K562 (cell line): Measurements from ENCODE around the gene SLC39A3. TPM values are rescaled to one million over a fixed set of nuclear protein-coding genes. Genes with fewer than 3 reads are reported as not detected.

Experiments used
- BDP1 ChIP-seq: IDR thresholded peaks from 3 replicates; pipeline ENCODE4 v1.6.1; 2011; ENCODE audit not compliant: insufficient read length, insufficient read depth
- GTF2A2 ChIP-seq: IDR thresholded peaks from 2 replicates; pipeline ENCODE4 v1.6.1; 2016; ENCODE audit warnings: mild to moderate bottlenecking, missing genetic modification characterization, missing compliant biosample characterization
- GTF2E2 ChIP-seq: fragments of 200-800 bp; sonication (Bioruptor generic); IDR thresholded peaks from 2 replicates; pipeline ENCODE4 v1.6.1; 2016; ENCODE audit warnings: missing genetic modification characterization, missing compliant biosample characterization
- MED1 ChIP-seq: sonication (generic); formaldehyde crosslinking; IDR thresholded peaks from 2 replicates; pipeline ENCODE4 v1.8.1; 2023; ENCODE audit warnings: missing genetic modification reagents, borderline replicate concordance
- PHF8 ChIP-seq: fragments of 200-600 bp; sonication (generic); IDR thresholded peaks from 2 replicates; pipeline ENCODE4 v1.6.1; 2012; ENCODE audit warnings: mixed run types, mild to moderate bottlenecking, inconsistent platforms, low read length, moderate library complexity, borderline replicate concordance
- PPARD ChIP-seq: fragments of 250-450 bp; sonication (Bioruptor Pico); IDR thresholded peaks from 2 replicates; pipeline ENCODE4 v1.8.0; 2022; ENCODE audit warnings: inconsistent platforms, mild to moderate bottlenecking, moderate library complexity
- PURB ChIP-seq: sonication (generic); formaldehyde crosslinking; IDR thresholded peaks from 2 replicates; pipeline ENCODE4 v1.9.0; 2021; ENCODE audit warnings: low read depth, mild to moderate bottlenecking, missing genetic modification reagents
- PYGO2 ChIP-seq: fragments of 450-650 bp; IDR thresholded peaks from 2 replicates; pipeline ENCODE4 v1.6.1; 2016; ENCODE audit warnings: mild to moderate bottlenecking, missing genetic modification characterization, moderate library complexity, missing compliant biosample characterization
- RREB1 ChIP-seq: fragments of 250-450 bp; sonication (Bioruptor Pico); IDR thresholded peaks from 2 replicates; pipeline ENCODE4 v1.4.0; 2020
- RUNX1 ChIP-seq: sonication (generic); IDR thresholded peaks from 2 replicates; pipeline ENCODE4 v1.6.1; 2016; ENCODE audit warnings: antibody characterized with exemption, low read depth
- SRSF3 ChIP-seq: fragments of 200-400 bp; formaldehyde crosslinking; IDR thresholded peaks from 2 replicates; pipeline ENCODE4 v1.6.1; 2016; ENCODE audit warnings: mild to moderate bottlenecking, low read length, moderate library complexity; ENCODE audit not compliant: insufficient read depth
- THRB ChIP-seq: fragments of 450-650 bp; formaldehyde crosslinking; conservative IDR thresholded peaks from 2 replicates; pipeline ENCODE4 v1.4.0; 2022; ENCODE audit warnings: mild to moderate bottlenecking, missing genetic modification characterization
- ZNF23 ChIP-seq: fragments of 250-450 bp; sonication (Bioruptor Pico); IDR thresholded peaks from 2 replicates; pipeline ENCODE4 v1.4.0; 2020; ENCODE audit warnings: mild to moderate bottlenecking
- ZNF584 ChIP-seq: fragments of 200-800 bp; sonication (Bioruptor generic); IDR thresholded peaks from 2 replicates; pipeline ENCODE4 v1.6.1; 2016; ENCODE audit warnings: low read depth, mild to moderate bottlenecking, missing genetic modification characterization, missing compliant biosample characterization
- ZNF696 ChIP-seq: fragments of 250-450 bp; sonication (Bioruptor Pico); conservative IDR thresholded peaks from 2 replicates; pipeline ENCODE4 v1.4.0; 2020; ENCODE audit warnings: mild to moderate bottlenecking, moderate library complexity
- polyA plus RNA-seq, 8 experiments: library from polyadenylated mRNA; depleted of rRNA in 4 of 8; stranded (reverse) in 5 of 8; unstranded in 3 of 8; fragments of >200 nt; fragmentation: Nextera tagmentation in 2 of 8; fragmentation: Illumina TruSeq in 1 of 8; extraction: Ambion mirVana in 2 of 8; extraction: Trizol in 1 of 8; gene quantifications; 2 replicates each; pipeline versions ENCODE4 v1.2.1 to v1.2.3, GENCODE V29; 2011 to 2014; ENCODE audit warnings: inconsistent platforms in 1 of 8, missing spikeins in 1 of 8
- total RNA-seq, 7 experiments: library from RNA; depleted of rRNA in 6 of 7; stranded (reverse); fragments of >200 nt in 6 of 7; fragmentation: Illumina TruSeq in 2 of 7; extraction: Trizol in 2 of 7; gene quantifications; 2 replicates each; pipeline versions ENCODE4 v1.2.1 to v1.2.3, GENCODE V29; 2011 to 2021; ENCODE audit warnings: low replicate concordance in 1 of 7
- TF ChIP-seq, protein P1 (sequence below), 2 experiments: fragments of 450-650 bp in 1 of 2; sonication (generic) in 1 of 2; formaldehyde crosslinking; conservative IDR thresholded peaks; 2 replicates each; pipeline versions ENCODE4 v1.4.0 to v1.8.1; 2020 to 2022; ENCODE audit warnings: mild to moderate bottlenecking in 1 of 2, missing genetic modification reagents in 1 of 2
- TF ChIP-seq, protein P2 (sequence below): fragments of 450-650 bp; IDR thresholded peaks from 2 replicates; pipeline ENCODE4 v1.6.1; 2016; ENCODE audit warnings: low read depth, mild to moderate bottlenecking, moderate library complexity

The SLC39A3 gene
- total and polyA plus RNA-seq, 9 of the 15 experiments (the other 6 are each of a cell fraction or from before 2014, with no cell fraction given): 2.3 to 215 (median 127) TPM

DNA sequence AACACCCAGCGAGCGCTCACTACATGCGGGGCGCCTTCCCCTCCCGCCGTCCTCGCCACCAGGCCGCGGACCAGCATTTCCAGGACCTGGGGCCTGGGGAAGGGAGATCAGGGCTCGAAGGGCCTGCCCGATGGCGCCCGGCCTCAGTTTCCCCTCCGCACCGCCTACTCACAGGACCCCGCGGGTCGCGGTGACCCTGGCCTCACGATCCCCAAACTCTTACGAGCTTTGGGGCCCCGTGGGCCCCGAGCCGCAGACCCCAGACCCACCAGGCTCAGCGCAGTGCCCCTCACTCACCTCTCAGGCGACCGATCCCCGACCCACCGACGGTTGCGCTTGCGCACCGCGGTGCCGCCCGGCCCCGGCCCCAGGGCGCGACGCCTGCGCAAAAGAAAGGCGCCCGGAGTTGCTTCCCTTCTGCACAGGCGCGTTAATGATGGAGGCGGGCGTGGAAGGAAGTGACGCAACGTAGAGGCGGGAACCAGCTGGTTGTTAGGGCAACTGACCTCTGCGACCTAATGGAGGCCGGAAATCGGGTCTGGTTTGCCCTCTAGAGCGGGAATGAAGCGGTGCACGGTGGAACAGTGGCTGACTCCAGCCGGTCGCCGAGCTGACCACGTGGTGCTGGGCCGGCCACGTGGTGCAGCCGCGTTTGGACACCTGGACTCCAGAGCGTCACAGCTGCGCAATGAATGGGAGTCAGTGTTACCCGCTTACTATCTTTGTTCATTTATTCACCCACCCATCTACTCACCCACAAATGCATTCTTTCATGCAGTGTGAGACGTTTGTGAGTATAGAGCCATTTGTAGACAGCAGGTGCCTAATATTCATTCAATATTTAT lies 43.3 kb upstream of the SLC39A3 start, which contains the start of gene SGTA (continued):
- TF ChIP-seq PURB (CRISPR knock-in tag) (no peak), GTF2E2 (tag) (no peak), BDP1 (no peak), SRSF3 (no peak), MED1 (CRISPR knock-in tag) (no peak), ZNF696 (no peak), ZNF584 (peak; percentile 83; the same call in 1 of the 2 replicates), PPARD (CRISPR knock-in tag) (no peak), RREB1 (CRISPR knock-in tag) (no peak), PYGO2 (tag) (no peak), PHF8 (peak; percentile 86; the same call in 1 of the 2 replicates), GTF2A2 (tag) (no peak), RUNX1 (no peak), ZNF23 (CRISPR knock-in tag) (no peak), THRB (no peak)
- TF ChIP-seq, protein P1, sequence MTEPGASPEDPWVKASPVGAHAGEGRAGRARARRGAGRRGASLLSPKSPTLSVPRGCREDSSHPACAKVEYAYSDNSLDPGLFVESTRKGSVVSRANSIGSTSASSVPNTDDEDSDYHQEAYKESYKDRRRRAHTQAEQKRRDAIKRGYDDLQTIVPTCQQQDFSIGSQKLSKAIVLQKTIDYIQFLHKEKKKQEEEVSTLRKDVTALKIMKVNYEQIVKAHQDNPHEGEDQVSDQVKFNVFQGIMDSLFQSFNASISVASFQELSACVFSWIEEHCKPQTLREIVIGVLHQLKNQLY (CRISPR knock-in tag; conservative IDR thresholded peaks at IDR 0.05): peak in 1 of 2 experiments; percentile 94; a peak in 1 of 4 replicates
- TF ChIP-seq, protein P2, sequence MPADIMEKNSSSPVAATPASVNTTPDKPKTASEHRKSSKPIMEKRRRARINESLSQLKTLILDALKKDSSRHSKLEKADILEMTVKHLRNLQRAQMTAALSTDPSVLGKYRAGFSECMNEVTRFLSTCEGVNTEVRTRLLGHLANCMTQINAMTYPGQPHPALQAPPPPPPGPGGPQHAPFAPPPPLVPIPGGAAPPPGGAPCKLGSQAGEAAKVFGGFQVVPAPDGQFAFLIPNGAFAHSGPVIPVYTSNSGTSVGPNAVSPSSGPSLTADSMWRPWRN: no peak
